Urothelium cell line (cell line): Measurements from ENCODE around the gene TDRD9.
A peak's percentile ranks its signal among the peaks of the same experiment; 100 is the strongest.
"Not testable (repeated sequence)": the region's sequence is repeated elsewhere in the genome, so short reads cannot be mapped to it uniquely, and the experiment has no call there.

Source experiments
- DNase-seq: peaks from one replicate; pipeline ENCODE4 v3.0.0; 2011; ENCODE audit warnings: low spot score, mixed read lengths
- FAIRE-seq: peaks from 2 replicates; lab custom pipeline; 2011; peaks lifted over from hg19 to GRCh38; lab: Jason Lieb, UNC

Gene TDRD9

DNA sequence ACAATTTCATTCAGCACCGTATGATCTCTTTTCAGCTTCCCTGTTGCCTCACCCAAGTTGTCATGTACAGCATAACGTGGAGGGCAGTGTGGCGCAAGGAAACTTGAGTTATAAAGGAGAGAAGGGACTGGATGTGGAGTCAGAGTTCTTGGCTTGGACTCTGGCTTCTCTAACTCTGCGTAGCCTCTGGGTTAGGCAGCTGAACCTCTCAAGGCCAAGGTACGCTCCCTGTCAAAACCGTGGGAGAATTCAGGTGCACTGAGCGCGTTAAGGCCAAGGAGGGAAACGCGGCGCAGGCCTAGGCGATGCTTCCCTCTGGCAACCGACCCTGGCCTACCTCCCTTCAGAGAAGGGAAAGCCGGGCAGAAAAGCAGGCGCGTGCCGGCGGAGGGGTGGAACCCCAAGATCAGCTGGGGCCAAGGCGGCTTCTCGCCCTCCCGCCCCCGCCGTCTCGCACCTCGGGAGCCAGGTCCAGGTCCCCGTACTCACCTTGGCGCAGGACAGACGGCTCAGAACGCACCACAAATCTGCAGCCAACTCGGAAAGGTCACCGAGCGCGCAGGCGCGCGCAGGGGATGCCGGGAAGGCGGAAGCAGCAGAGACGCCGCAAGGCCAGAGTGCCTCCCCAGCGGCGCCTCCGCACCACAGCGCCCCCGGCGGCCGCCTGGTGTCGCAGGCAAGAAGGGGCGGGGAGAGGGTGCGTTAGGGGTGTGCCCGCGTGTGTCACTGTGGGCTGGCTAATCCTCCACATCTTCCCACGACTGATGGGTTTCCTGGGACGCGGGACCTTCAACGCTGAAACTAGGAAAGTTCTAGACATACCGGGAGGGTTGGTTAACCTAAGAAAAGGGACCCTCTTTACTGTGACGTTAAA, 7.0 kb upstream of the TDRD9 start:
- FAIRE-seq, result no peak
- DNase-seq, result peak; percentile 91

DNA sequence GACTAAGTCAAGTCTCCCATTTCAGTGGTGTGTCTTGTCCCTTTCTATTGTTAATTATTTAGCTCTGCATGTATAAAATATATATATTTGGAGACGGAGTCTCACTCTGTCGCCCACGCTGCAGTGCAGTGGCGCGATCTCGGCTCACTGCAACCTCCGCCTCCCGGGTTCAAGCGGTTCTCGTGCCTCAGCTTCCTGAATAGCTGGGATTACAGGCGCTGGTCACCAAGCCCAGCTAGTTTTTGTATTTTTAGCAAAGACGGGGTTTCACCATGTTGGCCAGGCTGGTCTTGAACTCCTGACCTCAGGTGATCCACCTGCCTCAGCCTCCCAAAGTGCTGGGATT, 6.4 kb upstream of the TDRD9 start:
- DNase-seq, FAIRE-seq: not testable (repeated sequence)

DNA sequence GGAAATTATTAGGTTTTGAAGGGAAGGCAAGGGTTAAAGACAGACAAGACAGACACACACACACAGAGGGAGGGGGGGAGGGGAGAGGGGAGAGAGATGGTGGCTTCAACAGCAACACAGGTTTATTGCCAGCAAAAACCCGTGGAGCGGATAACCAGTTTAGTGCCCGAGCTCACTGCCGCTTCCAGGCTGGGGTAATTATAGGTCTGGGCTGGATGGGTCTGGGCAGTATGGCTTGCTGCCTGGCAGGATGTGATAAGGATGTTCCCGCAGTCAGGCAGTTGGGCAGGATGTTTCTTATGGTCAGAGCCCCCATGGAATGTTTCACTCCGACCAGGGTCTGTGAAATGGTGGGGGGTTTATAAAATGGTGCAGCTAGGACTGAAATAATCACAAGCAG, 4.4 kb upstream of the TDRD9 start:
- no peak for DNase-seq
- no peak for FAIRE-seq

DNA sequence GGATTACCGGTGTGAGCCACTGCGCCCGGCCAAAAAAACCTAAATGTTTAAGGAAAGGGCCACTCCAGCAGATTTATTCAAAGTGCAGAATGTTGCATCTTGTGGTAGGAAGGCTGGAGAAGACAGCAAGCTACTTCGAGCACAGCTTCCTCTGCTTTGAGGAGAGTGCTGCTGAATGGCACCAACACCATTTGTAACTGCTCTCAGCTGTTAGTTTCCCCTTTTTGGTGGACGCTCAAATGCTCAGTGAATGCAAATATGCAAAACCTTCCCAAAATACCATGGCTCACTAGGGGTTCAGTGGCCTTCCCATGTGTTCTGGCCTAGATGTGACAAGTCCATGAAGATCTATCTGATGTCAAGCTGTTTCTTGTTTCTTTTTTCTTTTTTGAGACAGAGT, 2.9 kb upstream of the TDRD9 start:
- FAIRE-seq (no peak), DNase-seq (no peak)

DNA sequence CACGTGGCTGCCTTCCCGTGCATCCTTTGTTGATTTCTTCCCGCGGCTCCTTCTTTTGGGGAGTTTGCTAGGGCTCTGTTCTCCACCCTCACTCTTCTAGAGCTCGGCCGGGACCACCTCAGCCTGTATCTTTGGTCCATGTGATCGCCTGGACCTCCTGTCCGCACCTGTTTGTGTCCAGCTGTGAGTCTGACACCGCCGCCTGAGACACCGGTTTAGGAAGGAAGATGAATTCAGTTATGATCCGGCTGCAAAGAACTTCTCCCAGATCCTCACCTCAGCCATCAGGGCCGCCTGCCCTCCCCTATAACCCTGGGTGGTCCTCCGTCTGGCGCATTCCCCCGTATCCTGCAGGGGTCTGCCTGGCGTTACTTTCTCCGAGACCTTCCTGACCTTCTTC, 690 bp upstream of the TDRD9 start:
- FAIRE-seq (no peak), DNase-seq (no peak)

DNA sequence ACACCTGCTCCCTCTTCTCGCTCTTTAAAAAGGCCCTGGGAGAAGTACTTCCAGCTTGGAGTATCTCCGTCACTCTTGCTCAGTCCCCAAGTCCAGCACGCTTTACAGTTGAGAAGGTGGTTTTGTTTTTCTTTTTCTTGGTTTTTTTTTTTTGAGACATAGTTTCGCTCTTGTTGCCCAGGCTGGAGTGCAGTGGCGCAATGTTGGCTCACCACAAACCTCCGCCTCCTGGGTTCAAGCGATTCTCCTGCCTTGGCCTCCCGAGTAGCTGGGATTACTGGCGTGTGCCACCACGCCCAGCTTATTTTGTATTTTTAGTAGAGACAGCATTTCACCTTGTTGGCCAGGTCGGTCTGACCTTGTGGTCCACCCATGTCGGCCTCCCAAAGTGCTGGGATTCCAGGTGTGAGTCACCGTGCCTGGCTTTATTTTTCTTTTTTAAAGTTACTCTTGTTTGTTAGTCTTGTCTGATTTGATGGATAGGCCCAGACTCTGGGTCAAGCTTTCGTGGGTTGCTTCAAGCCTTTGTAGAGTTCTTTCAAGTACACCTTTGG, 1.9 kb downstream of the TDRD9 start:
- no peak for DNase-seq
- no peak for FAIRE-seq

DNA sequence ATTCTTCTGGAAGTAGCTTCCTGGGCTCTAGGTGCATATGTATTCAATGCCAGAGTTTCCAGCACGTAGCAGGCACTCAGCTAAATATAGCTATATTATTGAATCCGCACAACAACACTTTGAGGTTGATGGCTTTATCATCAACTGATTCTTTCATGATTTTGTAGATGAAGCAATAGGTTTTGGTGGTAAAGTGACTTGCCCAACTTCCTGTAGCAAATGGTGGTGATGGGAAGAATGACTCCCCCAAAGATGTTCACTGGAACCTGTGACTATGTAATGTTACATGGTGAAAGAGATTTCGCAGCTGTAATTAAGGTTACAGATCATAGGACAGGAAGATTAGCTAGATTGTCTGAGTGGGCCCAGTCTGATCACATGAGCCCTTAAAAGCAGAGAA, 3.2 kb downstream of the TDRD9 start:
- no peak for FAIRE-seq
- DNase-seq, result no peak

DNA sequence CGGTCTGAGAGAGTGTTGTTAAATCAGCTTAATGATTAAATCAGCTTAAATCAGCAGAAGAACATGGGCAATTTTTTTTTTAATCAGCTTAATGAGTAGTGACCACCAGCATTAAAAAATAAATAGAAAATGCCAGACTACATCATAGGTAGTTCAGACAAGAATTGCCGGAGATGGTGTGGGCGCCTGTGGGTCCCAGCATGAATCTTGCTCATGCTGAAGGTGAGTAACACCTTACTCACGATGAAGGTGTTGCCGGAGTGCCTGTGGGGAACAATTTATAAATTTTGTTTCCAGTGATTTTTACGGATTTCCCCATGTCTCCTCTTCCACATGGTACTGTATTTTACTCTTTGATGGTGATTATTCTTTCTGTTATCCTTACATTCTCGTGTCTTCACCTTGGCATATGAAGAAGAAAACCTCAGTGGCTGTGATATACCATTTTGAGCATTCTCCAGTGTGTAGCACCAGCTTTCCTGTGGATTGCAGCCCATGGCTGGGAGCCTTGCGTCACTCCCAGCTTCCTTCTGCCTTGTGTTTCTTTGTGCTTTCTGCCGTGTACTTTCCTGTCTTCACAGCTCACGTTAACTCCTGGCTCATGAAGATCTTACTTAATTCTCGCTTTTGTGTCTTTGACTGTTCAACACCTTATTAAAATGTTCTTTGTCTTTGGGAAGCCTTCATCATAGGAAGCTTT, 4.7 kb downstream of the TDRD9 start:
- no peak for DNase-seq
- no peak for FAIRE-seq

DNA sequence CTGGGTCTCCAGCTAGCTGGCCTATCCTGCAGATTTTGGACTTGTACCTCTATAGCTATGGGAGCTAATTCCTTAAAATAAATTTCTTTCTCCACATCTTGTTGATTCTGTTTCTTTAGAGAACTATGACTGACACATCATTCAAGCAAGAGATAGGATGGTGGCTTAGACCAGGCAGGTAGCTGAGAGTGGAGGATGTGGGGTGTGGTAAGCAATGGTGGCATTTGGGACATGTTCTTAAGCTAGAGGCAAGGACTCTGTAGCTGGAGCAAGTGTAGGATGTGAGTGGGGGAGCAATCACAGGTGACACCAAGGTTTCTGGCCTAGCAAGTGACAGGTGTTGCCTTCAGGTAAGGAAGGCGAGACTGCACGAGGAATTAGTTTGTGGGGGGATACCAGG, 6.8 kb downstream of the TDRD9 start:
- FAIRE-seq (no peak), DNase-seq (no peak)

DNA sequence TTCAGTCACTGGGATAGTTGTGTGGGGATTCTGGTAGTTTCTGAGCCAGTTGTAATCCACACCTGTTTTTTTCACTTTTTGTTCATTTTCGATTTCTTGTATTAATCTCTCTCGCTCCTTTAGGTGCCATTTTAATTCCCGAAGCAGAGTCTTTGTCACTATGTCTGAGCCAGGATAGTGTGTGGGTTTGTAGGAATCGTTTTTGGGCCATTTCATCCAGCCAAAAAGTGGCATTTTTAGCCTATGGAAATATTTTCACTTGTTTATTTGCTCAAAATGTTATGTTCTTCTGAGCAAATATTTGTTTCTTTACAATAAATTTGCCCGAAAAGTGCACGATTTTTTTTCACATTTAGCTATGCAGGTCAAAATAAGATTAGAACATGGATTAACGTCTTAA, 13.2 kb downstream of the TDRD9 start:
- FAIRE-seq (no peak), DNase-seq (no peak)

DNA sequence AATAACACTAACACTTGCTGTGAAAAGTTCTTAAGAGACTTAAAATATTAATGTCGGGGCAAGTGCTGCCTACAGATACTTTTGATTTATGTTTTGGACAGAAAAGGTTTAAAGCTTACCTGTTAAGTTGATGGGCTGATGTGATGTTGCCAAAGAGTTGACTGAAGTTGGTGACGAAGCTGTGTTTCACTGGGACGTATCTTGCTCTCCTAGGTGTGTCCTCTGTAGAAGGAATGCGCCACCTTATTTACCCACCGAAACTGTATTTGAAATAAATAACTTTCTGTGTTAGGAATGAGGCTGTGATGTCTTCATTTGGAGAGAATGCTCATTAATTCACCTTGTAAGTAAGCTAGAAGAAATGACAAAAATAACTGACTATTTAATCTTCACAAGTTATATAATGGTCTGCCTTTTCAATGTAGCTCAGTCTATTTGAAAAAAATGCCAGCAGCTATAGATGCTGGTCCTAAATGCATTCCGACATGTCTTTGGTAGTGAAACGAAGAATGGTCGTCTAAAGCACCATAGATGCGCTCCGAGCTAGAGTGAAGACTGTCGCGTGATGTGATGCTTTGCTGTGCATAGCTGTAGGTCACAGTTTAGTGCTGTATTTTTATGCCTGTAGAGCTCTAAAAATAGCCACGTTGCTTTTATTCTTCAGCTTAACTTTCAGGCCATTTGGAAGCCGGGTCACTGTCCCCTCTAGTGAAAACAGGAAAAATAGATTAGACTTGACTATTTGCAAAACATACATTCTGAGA, 13.9 kb downstream of the TDRD9 start, which contains the start of gene RD3L:
Gene RD3L (minus strand): TSS at position 557 of the 764 bp plus-strand sequence. CDS start 834 bp downstream, outside the sequence.
- DNase-seq (no peak), FAIRE-seq (no peak)

DNA sequence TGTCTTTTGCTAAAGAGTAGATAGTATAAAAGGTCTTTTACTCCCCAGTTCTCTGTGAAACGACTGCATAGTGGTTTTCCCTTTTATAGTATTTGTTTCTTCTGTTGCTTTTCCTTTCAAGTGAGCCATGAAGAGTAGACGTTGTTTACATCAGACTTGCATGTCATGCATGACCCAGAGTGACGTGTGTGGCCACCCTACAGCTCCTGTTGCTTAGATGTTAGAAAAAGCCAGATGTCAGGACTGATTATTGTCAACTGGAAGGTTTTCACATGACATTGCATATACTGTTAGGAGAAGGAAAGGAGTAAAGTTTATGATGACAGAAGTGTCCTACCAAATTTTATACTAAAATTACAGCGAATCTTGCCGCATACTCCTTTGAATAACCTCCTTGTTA, 15.4 kb downstream of the TDRD9 start:
- no peak for FAIRE-seq
- no peak for DNase-seq

DNA sequence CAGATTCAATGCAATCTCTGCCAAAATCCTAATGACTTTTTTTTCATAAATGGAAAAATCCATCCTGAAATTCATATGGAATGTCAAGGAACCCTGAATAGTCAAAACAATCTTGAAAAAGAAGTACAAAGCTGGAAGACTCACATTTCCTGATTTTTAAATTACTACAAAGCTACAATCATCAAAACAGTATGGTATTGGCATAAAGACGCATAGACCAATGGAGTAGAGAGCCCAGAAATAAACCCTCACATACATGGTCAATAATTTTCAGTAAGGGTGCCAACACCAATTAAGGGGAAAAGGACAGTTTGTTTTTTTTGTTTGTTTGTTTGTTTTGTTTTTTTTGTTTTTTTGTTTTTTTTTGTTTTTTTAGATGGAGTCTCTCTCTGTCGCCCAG, 18.7 kb downstream of the TDRD9 start:
- no peak for DNase-seq
- no peak for FAIRE-seq

DNA sequence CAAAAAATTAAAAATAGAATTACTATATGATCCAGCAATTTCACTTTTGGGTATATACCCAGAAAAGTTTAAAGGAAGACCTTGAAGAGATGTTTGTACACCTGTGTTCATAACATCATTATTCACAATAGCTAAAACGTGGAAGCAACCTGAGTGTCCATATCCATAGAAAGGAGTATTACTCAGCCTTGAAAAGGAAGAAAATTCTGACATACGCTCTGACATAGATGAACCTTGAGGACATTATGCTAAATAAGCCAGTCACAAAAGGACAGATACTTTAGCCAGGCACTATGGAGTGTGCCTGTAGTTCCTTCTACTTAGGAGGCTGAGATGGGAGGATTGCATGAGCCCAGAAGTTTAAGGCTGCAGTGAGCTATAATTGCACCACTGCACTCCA, 20.2 kb downstream of the TDRD9 start:
- no peak for DNase-seq
- no peak for FAIRE-seq

DNA sequence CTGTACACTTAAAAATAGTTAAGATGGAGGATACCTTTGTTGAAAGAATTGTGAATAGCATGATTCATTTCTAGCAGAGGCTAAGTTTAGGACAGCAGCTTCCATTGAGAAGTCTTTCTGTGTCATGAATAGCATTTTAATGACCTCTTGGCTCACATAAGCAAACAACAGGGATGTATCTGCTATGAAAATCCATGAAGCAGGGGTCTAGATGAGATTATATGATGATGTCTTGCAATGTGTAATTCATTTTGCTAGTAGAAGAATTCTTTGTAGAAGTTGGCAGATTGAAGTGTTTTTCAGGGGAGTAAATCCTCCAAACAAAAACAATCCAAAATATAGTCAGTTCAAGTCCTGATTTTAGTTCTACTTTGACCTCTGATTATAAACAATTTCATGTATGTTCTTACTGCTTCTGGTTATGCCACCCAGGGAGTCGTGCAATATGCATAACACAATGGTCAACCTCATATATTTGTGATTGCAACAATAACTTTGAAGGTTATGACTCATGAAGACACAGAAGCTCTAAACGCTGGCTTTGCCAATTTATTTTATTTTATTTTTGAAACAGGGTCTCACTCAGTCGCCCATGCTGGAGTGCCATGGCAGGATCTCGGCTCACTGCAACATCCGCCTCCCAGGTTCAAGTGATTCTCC, 21.0 kb downstream of the TDRD9 start:
- no peak for FAIRE-seq
- DNase-seq, result no peak

DNA sequence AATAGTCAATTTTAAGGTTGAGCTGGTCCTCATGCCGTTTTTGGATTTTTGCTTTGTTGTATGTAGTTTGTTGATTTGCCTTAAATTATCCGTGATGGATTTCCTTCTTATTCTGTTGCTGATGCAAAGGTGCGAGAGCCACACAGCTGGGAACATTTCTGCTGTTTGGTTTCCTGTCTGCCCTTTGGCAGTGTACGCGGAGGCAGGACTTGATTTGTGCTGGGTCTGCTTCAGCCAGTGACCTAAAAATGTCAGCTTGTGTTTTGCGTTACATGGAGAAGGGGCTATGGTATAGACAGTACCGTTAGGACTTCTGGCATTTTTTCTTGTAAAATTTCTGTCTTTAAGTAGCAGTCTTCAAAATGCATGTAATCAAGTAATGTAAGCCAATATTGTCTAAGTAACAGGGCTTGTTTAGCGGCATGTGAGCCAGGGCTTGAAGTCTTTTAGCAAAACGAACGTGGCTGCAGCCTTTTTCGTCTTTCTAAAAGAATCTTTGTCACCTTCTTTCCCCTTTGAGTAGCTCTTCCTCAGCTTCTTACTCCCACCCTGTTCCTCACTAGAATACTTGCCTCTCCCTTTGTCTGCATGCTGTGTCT, 32.3 kb downstream of the TDRD9 start:
- DNase-seq (no peak), FAIRE-seq (no peak)

DNA sequence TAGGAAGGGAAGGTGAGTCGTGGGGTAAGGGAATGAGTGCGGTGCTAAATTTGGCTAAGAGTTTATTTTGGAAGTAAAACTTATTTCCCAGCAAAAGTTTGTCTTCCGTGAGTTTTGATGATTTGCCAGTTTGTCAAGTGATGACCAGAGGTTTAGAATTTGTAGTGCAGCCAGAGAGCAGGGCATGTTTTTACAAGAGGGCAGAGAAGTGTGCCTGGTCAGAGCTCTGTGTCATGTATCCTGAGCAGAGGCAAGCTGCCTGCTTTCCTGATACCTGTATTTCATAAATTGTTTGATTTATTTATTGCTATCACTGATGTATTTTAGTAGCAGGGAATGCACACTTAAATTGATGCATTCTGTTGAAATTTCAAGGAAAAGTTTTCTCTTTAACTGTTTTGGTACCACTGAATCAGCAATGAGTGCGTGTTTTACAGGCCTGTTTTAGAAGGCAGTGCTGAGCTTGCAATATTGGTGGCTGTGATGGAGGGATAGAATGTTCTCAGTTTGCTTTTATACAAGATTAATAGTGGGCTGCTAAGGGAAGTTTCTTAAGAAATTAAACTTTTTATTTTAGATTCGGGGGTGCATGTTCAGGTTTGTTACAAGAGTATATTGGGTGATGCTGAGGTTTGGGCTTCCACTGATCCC, 33.8 kb downstream of the TDRD9 start:
- no peak for FAIRE-seq
- no peak for DNase-seq

DNA sequence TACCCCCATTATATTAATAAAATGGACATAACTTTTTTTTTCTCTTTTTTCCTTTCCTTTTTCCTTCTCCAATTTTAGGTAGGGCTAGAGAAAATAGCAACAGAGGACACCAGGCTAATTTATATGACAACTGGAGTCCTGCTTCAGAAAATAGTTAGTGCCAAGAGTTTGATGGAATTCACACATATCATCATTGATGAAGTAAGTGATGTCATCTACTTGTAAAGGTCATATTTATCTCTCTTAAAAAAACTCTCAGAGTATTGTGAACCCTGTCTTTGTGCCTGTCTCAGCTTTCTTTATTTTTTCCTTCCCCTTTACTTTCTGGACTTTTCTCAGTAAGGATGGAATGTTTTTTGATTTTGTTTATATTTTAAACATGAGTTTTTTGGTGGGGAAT, 38.4 kb downstream of the TDRD9 start:
- no peak for DNase-seq
- no peak for FAIRE-seq

DNA sequence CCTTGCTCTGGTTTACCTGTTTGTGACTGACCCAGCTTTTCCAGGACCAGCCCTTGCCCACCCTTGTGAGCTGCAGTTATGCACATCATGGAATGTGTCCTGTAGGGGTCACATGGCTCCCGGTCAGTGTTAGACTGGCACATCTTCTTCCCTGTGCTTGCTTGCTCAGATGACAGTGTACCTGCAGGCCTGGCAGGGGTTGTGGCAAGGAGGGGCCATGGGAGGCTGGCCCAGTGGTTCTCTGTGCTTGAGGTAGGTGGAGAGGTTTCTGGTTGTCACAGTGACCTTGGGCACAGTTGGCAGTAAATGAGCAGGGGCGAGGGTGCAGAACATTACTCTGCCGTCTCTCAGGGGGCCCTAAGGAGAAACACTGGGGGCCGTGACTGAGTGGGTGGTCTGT, 41.7 kb downstream of the TDRD9 start:
- no peak for FAIRE-seq
- DNase-seq, result no peak

DNA sequence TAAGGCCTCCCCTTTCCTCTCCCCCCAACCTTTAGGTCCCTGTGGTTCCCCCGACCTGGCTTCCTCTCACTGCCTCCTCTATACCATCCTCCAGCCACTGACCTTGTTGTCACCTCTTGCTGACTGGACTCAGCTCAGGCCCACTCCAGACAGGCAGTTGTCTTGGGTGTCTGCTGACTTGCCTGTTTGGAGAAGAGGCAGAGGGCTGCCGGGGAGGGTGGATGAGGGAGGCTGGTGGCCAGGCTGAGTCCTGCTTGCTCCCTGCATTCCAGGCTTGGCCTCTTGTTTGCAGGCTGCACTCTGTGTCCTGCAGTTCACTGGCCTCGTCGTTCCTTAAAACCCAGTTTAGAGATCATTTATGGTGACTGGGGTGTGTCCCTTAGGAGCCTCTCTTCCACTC, 45.1 kb downstream of the TDRD9 start:
- DNase-seq (no peak), FAIRE-seq (no peak)
